ENCODE data around the gene OPALIN. TPM values are rescaled to one million over a fixed set of nuclear protein-coding genes. Genes with fewer than 3 reads are reported as not detected.
A peak's percentile ranks its signal among the peaks of the same experiment; 100 is the strongest.

Gene OPALIN
- total RNA-seq, 1 donor from 2014 or later = not detected

- no peak for DNase-seq (ENCODE audit: low read depth)
- no peak for TF ChIP-seq CTCF (conservative IDR thresholded peaks at IDR 0.05; ENCODE audit: low read depth, low read length)
- no peak overlapping the region for H3K4me3 ChIP-seq (ENCODE audit: low read depth, low read length)
Observed at GRCh38 chr10:96341219-96342182, 17.3 kb downstream of the OPALIN start.

GRCh38 chr10:96339956-96340904, 18.6 kb downstream of the OPALIN start:
- H3K4me3 ChIP-seq (ENCODE audit: low read depth, low read length) = no peak overlapping the region
- no peak for DNase-seq (ENCODE audit: low read depth)
- peak; percentile 98 for TF ChIP-seq CTCF (conservative IDR thresholded peaks at IDR 0.05; ENCODE audit: low read depth, low read length)

- no peak overlapping the region for H3K4me3 ChIP-seq (ENCODE audit: low read depth, low read length)
- DNase-seq (ENCODE audit: low read depth) = no peak
- TF ChIP-seq CTCF (conservative IDR thresholded peaks at IDR 0.05; ENCODE audit: low read depth, low read length) = no peak
Observed at GRCh38 chr10:96339383-96339782, 19.4 kb downstream of the OPALIN start.

- H3K4me3 ChIP-seq (ENCODE audit: low read depth, low read length) = no peak overlapping the region
- no peak for DNase-seq (ENCODE audit: low read depth)
- TF ChIP-seq CTCF (conservative IDR thresholded peaks at IDR 0.05; ENCODE audit: low read depth, low read length) = no peak
Observed at GRCh38 chr10:96338279-96338925, 20.4 kb downstream of the OPALIN start.

- no peak for DNase-seq (ENCODE audit: low read depth)
Observed at GRCh38 chr10:96337106-96337505, 21.7 kb downstream of the OPALIN start.

More at GRCh38 chr10:96337106-96337505, 21.7 kb downstream of the OPALIN start:
- TF ChIP-seq CTCF (conservative IDR thresholded peaks at IDR 0.05; ENCODE audit: low read depth, low read length) = no peak
- H3K4me3 ChIP-seq (ENCODE audit: low read depth, low read length) = no peak overlapping the region
